Measurements from ENCODE around the gene AHNAK2.

Gene AHNAK2

DNA sequence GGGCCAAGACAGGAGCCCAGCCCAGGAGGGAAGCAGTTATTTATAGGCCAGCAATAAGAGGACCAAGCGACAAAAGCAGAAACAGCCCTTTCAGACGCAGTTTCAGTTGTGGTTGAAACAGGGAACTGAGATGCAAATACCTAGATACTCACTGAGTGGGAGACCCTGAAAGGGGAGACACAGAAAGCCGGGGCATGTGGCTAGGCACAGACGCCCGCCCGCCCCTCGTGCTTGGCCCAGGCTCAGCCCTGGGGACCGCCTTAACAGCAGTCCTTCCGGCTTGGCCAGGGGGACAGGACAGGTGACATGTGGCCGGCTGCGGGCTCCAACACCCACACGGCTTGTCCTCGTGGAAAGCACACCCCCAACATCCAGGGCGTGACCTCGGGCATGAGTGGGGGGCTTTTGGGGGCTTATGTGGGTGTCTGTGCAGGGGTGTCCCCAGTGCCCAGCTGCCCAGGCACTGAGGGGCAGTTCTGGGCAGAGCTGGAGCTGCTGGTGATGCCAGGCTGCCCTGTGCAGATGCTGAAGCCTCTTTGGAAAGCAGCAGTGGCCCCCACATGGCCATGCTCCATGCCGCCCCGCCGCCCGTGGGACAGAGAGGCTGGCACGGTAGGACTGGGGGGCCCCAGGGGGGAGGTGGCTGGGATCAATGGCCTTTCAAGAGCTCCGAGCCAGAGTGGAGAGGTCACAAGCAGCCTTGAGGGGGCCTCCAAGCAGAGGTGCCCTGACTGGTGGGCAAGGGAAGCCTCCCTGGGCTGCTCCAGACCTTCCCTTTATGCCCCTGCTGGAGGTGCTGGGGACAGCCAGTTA lies 51.3 kb downstream of the AHNAK2 start:
- Histone ChIP-seq H3K9ac (ENCODE audit: low read length) (peak overlapping the region; percentile 46), H3K4me3 (ENCODE audit: low read length) (peak overlapping the region; percentile 15), H3F3A (ENCODE audit: insufficient read depth, low read length) (no peaks in the 10 kb centered on the region), H3K79me2 (ENCODE audit: low read length) (no peaks in the 10 kb centered on the region), H3K9me3 (replicated peaks; ENCODE audit: insufficient read depth, low read length) (no peaks in the 10 kb centered on the region), H3K4me1 (ENCODE audit: low read length) (peaks cover 19% of the 10 kb centered on the region), H4K20me1 (ENCODE audit: insufficient read depth, low read length) (no peaks in the 10 kb centered on the region), H2AFZ (ENCODE audit: low read length) (no peak overlapping the region), H3K27me3 (replicated peaks; ENCODE audit: insufficient read depth, low read length) (no peaks in the 10 kb centered on the region), H3K27ac (ENCODE audit: low read length) (peak overlapping the region; percentile 69; the same call in 1 of the 2 replicates), H3K9me2 (replicated peaks; ENCODE audit: insufficient read depth, low read length) (no peaks in the 10 kb centered on the region), H3K4me2 (ENCODE audit: low read depth, low read length) (peak overlapping the region; percentile 86), H3K36me3 (replicated peaks; ENCODE audit: insufficient read depth, low read length) (no peaks in the 10 kb centered on the region)
- peak; percentile 76 for DNase-seq
- no peak for TF ChIP-seq EZH2phosphoT487 (IDR thresholded peaks at IDR 0.05; ENCODE audit: low read length)
- TF ChIP-seq EZH2 (optimal IDR thresholded peaks at IDR 0.05; ENCODE audit: low read depth, low read length): no peak
- TF ChIP-seq, protein P1, sequence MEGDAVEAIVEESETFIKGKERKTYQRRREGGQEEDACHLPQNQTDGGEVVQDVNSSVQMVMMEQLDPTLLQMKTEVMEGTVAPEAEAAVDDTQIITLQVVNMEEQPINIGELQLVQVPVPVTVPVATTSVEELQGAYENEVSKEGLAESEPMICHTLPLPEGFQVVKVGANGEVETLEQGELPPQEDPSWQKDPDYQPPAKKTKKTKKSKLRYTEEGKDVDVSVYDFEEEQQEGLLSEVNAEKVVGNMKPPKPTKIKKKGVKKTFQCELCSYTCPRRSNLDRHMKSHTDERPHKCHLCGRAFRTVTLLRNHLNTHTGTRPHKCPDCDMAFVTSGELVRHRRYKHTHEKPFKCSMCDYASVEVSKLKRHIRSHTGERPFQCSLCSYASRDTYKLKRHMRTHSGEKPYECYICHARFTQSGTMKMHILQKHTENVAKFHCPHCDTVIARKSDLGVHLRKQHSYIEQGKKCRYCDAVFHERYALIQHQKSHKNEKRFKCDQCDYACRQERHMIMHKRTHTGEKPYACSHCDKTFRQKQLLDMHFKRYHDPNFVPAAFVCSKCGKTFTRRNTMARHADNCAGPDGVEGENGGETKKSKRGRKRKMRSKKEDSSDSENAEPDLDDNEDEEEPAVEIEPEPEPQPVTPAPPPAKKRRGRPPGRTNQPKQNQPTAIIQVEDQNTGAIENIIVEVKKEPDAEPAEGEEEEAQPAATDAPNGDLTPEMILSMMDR (IDR thresholded peaks at IDR 0.05; ENCODE audit: low read length): no peak

DNA sequence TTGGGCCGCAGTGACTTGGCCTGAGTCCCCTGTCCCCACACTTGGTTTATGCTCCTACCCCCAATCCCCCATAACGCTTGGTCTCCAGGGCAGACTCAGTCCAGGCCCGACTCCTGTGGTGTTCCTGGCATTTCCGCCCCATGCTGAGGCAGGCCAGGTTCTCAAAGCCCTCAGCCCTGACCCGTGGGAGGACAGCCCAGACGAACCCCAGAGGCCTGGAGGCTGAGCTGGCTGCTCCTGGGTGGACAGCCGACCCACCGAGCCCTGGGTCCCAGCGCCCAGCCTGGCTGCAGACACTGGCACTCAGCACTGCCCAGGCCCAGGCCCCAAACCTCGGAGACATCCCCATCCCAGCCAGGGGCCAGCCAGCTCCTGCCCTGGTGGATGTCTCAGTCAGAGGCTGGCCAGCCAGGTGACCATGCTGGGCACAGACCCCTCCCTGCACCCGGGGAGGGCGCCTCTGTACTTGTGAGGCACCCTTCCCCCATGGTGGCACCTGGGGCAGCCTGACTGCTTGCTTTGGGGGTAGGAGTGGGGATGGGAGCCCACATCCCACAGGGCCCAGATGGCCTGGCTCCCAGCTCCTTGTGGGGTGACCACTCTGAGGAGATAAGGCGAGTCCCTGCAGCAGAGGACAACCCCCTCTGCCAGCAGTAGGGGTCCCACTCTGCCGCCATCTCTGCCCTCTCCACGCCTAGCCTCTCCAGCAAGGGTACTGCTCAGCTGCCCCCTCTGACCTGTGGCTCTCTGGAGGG lies 52.1 kb downstream of the AHNAK2 start:
- no peaks in the 10 kb centered on the region for H4K20me1 ChIP-seq (ENCODE audit: insufficient read depth, low read length)
- H3K27me3 ChIP-seq (replicated peaks; ENCODE audit: insufficient read depth, low read length): no peaks in the 10 kb centered on the region
- H3K4me1 ChIP-seq (ENCODE audit: low read length): peaks cover 19% of the 10 kb centered on the region
- H3K9ac ChIP-seq (ENCODE audit: low read length): peak overlapping the region; percentile 46
- TF ChIP-seq EZH2 (optimal IDR thresholded peaks at IDR 0.05; ENCODE audit: low read depth, low read length) (no peak), EZH2phosphoT487 (IDR thresholded peaks at IDR 0.05; ENCODE audit: low read length) (no peak)
- TF ChIP-seq, protein P1 (IDR thresholded peaks at IDR 0.05; ENCODE audit: low read length): no peak
- peak overlapping the region; percentile 15; the same call in 1 of the 2 replicates for H3K4me3 ChIP-seq (ENCODE audit: low read length)
- H3K79me2 ChIP-seq (ENCODE audit: low read length): no peaks in the 10 kb centered on the region
- H3F3A ChIP-seq (ENCODE audit: insufficient read depth, low read length): no peaks in the 10 kb centered on the region
- H3K27ac ChIP-seq (ENCODE audit: low read length): peak overlapping the region; percentile 69; the same call in 1 of the 2 replicates
- H2AFZ ChIP-seq (ENCODE audit: low read length): no peak overlapping the region
- H3K36me3 ChIP-seq (replicated peaks; ENCODE audit: insufficient read depth, low read length): no peaks in the 10 kb centered on the region
- H3K9me2 ChIP-seq (replicated peaks; ENCODE audit: insufficient read depth, low read length): no peaks in the 10 kb centered on the region
- DNase-seq: peak; percentile 6
- peak overlapping the region; percentile 86 for H3K4me2 ChIP-seq (ENCODE audit: low read depth, low read length)
- no peaks in the 10 kb centered on the region for H3K9me3 ChIP-seq (replicated peaks; ENCODE audit: insufficient read depth, low read length)

DNA sequence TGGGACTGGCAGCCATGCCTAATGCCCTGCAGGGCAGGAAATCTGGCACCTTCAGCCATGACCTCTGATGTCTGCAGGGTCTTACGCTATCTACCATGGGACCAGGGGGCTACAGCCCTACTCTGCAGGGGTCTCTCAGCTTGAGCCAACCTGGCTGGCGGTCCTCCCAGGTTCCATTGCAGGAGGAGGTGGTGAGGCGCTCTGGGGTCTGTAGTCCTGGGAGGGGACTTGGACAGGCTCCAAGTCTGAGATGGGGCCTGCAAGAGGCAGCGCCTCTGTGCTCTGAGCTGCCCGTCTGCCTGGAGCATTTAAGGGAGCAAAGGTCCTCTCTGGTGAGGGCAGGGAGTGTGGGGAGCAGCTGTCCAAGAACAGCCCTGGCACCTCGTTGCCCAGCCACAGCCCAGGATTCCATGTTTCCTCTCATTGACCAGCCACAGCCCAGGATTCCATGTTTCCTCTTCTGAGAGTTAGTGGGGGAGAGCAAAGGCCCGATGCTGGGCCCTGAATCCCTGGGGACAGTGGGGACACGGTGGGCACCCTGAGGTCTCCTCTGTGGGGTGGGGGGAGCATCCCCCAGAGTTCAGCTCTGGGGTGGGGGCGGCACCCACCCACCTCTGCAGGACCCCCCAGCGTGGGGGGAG lies 52.8 kb downstream of the AHNAK2 start:
- H3K27me3 ChIP-seq (replicated peaks; ENCODE audit: insufficient read depth, low read length): no peaks in the 10 kb centered on the region
- H3K9me2 ChIP-seq (replicated peaks; ENCODE audit: insufficient read depth, low read length): no peaks in the 10 kb centered on the region
- H4K20me1 ChIP-seq (ENCODE audit: insufficient read depth, low read length): no peaks in the 10 kb centered on the region
- no peaks in the 10 kb centered on the region for H3F3A ChIP-seq (ENCODE audit: insufficient read depth, low read length)
- no peak overlapping the region for H3K27ac ChIP-seq (ENCODE audit: low read length)
- H3K4me3 ChIP-seq (ENCODE audit: low read length): no peak overlapping the region
- H2AFZ ChIP-seq (ENCODE audit: low read length): no peak overlapping the region
- peaks cover 19% of the 10 kb centered on the region for H3K4me1 ChIP-seq (ENCODE audit: low read length)
- TF ChIP-seq, protein P1 (IDR thresholded peaks at IDR 0.05; ENCODE audit: low read length): no peak
- TF ChIP-seq EZH2phosphoT487 (IDR thresholded peaks at IDR 0.05; ENCODE audit: low read length): no peak
- TF ChIP-seq EZH2 (optimal IDR thresholded peaks at IDR 0.05; ENCODE audit: low read depth, low read length): no peak
- H3K9me3 ChIP-seq (replicated peaks; ENCODE audit: insufficient read depth, low read length): no peaks in the 10 kb centered on the region
- H3K36me3 ChIP-seq (replicated peaks; ENCODE audit: insufficient read depth, low read length): no peaks in the 10 kb centered on the region
- H3K9ac ChIP-seq (ENCODE audit: low read length): no peak overlapping the region
- DNase-seq: no peak
- no peak overlapping the region for H3K4me2 ChIP-seq (ENCODE audit: low read depth, low read length)
- no peaks in the 10 kb centered on the region for H3K79me2 ChIP-seq (ENCODE audit: low read length)

All from MM.1S (cell line).